HEK293T (cell line): Measurements from ENCODE around the gene DPH6.

ENCODE experiments used
- BHLHE40 ChIP-seq: fragments of 450-650 bp; IDR thresholded peaks from 2 replicates; pipeline ENCODE4 v1.6.1; 2016; ENCODE audit warnings: mild to moderate bottlenecking, moderate library complexity, borderline replicate concordance
- FOXK2 ChIP-seq: fragments of 450-650 bp; IDR thresholded peaks from 2 replicates; pipeline ENCODE4 v1.6.1; 2016; ENCODE audit warnings: mild to moderate bottlenecking
- HDGF ChIP-seq: fragments of 450-650 bp; IDR thresholded peaks from 2 replicates; pipeline ENCODE4 v1.6.1; 2017; ENCODE audit warnings: antibody characterized with exemption, borderline replicate concordance
- TF ChIP-seq, protein P1 (sequence below): fragments of 450-650 bp; IDR thresholded peaks from 2 replicates; pipeline ENCODE4 v1.6.1; 2016

DNA sequence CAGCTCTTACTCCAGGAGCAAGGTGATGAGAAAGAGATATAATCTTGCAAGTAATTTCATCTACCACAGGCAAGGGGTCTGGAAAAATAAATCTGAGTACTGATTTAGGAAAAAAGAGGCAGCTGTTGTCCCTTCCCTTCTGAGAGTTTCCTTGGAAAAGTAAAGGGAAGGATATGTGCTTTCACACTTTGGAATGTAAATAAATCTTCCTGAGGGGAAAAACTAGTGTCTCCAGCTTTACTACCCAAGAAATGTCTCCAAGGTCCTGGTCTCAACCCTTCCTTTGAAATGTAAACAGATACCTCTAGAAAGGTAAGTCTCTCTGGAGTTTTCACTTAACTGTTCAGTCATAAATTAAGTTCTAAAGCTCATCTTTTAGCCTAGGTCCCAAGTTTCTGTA, 102.6 kb downstream of the DPH6 start:
- TF ChIP-seq, protein P1, sequence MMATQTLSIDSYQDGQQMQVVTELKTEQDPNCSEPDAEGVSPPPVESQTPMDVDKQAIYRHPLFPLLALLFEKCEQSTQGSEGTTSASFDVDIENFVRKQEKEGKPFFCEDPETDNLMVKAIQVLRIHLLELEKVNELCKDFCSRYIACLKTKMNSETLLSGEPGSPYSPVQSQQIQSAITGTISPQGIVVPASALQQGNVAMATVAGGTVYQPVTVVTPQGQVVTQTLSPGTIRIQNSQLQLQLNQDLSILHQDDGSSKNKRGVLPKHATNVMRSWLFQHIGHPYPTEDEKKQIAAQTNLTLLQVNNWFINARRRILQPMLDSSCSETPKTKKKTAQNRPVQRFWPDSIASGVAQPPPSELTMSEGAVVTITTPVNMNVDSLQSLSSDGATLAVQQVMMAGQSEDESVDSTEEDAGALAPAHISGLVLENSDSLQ: no peak
- TF ChIP-seq BHLHE40 (no peak), HDGF (no peak), FOXK2 (no peak)
